Measurements from ENCODE around the gene DENND4A. TPM values are rescaled to one million over a fixed set of nuclear protein-coding genes. Genes with fewer than 3 reads are reported as not detected.

DENND4A gene
- total RNA-seq, 1 experiment from 2014 or later: 6.2 TPM

GRCh38 chr15:65633752-65634151 lies 158.3 kb downstream of the DENND4A start:
- intact Hi-C loops (cut with micrococcal nuclease): no loop called here
- Histone ChIP-seq H4K20me1 (ENCODE audit: low read length) (no peaks in the 10 kb centered on the region), H3K9me2 (replicated peaks; ENCODE audit: low read length) (no peaks in the 10 kb centered on the region), H3K9ac (ENCODE audit: low read length) (no peak overlapping the region), H3K9me3 (ENCODE audit: low read length) (no peaks in the 10 kb centered on the region), H3K4me3 (ENCODE audit: low read length) (no peak overlapping the region), H3K79me2 (ENCODE audit: low read length) (no peaks in the 10 kb centered on the region), H3F3A (ENCODE audit: low read length, unreplicated experiment) (no peaks in the 10 kb centered on the region), H3K27ac (ENCODE audit: low read length) (no peak overlapping the region), H3K27me3 (ENCODE audit: low read length) (no peaks in the 10 kb centered on the region), H2AFZ (ENCODE audit: low read length) (no peak overlapping the region), H3K4me2 (ENCODE audit: low read length) (no peak overlapping the region), H3K36me3 (ENCODE audit: low read depth, low read length) (no peaks in the 10 kb centered on the region), H3K4me1 (ENCODE audit: insufficient read depth, low read length) (peaks cover 10% of the 10 kb centered on the region; the same call in 1 of the 2 replicates)
- BruUV-seq (replicated peaks): no TSS peak
- POLR2A ChIA-PET (ENCODE audit: unreplicated experiment): no interaction called here
- no peak for DNase-seq
- TF ChIP-seq CTCF (conservative IDR thresholded peaks at IDR 0.05; ENCODE audit: low read depth, low read length): no peak
- no peak for TF ChIP-seq EZH2 (IDR thresholded peaks at IDR 0.05; ENCODE audit: low read length, unreplicated experiment)
- 0 out of 2 replicates have a peak, but pooled peaks have one; percentile 43 for ATAC-seq
- CTCF ChIA-PET: no interaction called here

GRCh38 chr15:65632780-65633375 lies 159.2 kb downstream of the DENND4A start:
- Histone ChIP-seq H3K4me3 (ENCODE audit: low read length) (no peak overlapping the region), H3K9me2 (replicated peaks; ENCODE audit: low read length) (no peaks in the 10 kb centered on the region), H3K9ac (ENCODE audit: low read length) (no peak overlapping the region), H3K9me3 (ENCODE audit: low read length) (no peaks in the 10 kb centered on the region), H3K27ac (ENCODE audit: low read length) (no peak overlapping the region), H3K27me3 (ENCODE audit: low read length) (no peaks in the 10 kb centered on the region), H3K36me3 (ENCODE audit: low read depth, low read length) (no peaks in the 10 kb centered on the region), H4K20me1 (ENCODE audit: low read length) (no peaks in the 10 kb centered on the region), H3F3A (ENCODE audit: low read length, unreplicated experiment) (no peaks in the 10 kb centered on the region), H3K4me1 (ENCODE audit: insufficient read depth, low read length) (peaks cover 10% of the 10 kb centered on the region; the same call in 1 of the 2 replicates), H3K4me2 (ENCODE audit: low read length) (no peak overlapping the region), H2AFZ (ENCODE audit: low read length) (no peak overlapping the region), H3K79me2 (ENCODE audit: low read length) (no peaks in the 10 kb centered on the region)
- BruUV-seq (replicated peaks): no TSS peak
- intact Hi-C loops (cut with micrococcal nuclease): no loop called here
- ChIA-PET CTCF (no interaction called here), POLR2A (ENCODE audit: unreplicated experiment) (no interaction called here)
- TF ChIP-seq CTCF (conservative IDR thresholded peaks at IDR 0.05; ENCODE audit: low read depth, low read length) (no peak), EZH2phosphoT487 (IDR thresholded peaks at IDR 0.05; ENCODE audit: borderline replicate concordance, low read length) (no peak)
- ATAC-seq: no peak
- no peak for DNase-seq

GRCh38 chr15:65631503-65631902 lies 160.6 kb downstream of the DENND4A start:
- intact Hi-C loops (cut with micrococcal nuclease): no loop called here
- Histone ChIP-seq H3K9ac (ENCODE audit: low read length) (no peak overlapping the region), H3K9me2 (replicated peaks; ENCODE audit: low read length) (no peaks in the 10 kb centered on the region), H3F3A (ENCODE audit: low read length, unreplicated experiment) (no peaks in the 10 kb centered on the region), H2AFZ (ENCODE audit: low read length) (no peak overlapping the region), H3K27me3 (ENCODE audit: low read length) (no peaks in the 10 kb centered on the region), H3K4me1 (ENCODE audit: insufficient read depth, low read length) (peaks cover 10% of the 10 kb centered on the region; the same call in 1 of the 2 replicates), H3K4me3 (ENCODE audit: low read length) (no peak overlapping the region), H3K9me3 (ENCODE audit: low read length) (no peaks in the 10 kb centered on the region), H3K4me2 (ENCODE audit: low read length) (no peak overlapping the region), H3K36me3 (ENCODE audit: low read depth, low read length) (no peaks in the 10 kb centered on the region), H3K27ac (ENCODE audit: low read length) (no peak overlapping the region), H3K79me2 (ENCODE audit: low read length) (no peaks in the 10 kb centered on the region), H4K20me1 (ENCODE audit: low read length) (no peaks in the 10 kb centered on the region)
- no TSS peak for BruUV-seq (replicated peaks)
- ChIA-PET POLR2A (ENCODE audit: unreplicated experiment) (interaction anchor here (0.5 kb wide), 1 partner anchor 20 kb away, joined by 5 read pairs; the partner anchor contains the start of gene INTS14), CTCF (no interaction called here)
- no peak for TF ChIP-seq EZH2phosphoT487 (IDR thresholded peaks at IDR 0.05; ENCODE audit: borderline replicate concordance, low read length)
- no peak for TF ChIP-seq CTCF (conservative IDR thresholded peaks at IDR 0.05; ENCODE audit: low read depth, low read length)
- TF ChIP-seq EZH2 (IDR thresholded peaks at IDR 0.05; ENCODE audit: low read length, unreplicated experiment): no peak
- DNase-seq (no peak), ATAC-seq (no peak)
